ENCODE results near the gene YBEY.

- TF ChIP-seq CTCF (IDR thresholded peaks at IDR 0.05) = no peak
- no peak for TF ChIP-seq POLR2AphosphoS5 (IDR thresholded peaks at IDR 0.05)
These were observed 3.6 kb downstream of the YBEY start for GRCh38 chr21:46289655-46290179.

Data from upper lobe of left lung (tissue), 4 donors.